K562 (cell line): ENCODE measurements around the gene PHLDB3. TPM values are rescaled to one million over a fixed set of nuclear protein-coding genes. Genes with fewer than 3 reads are reported as not detected.

Experiments used
- ATAC-seq: fragments of 200-7000 bp; cut with Tn5 transposase; 3 replicates; pipeline ENCODE4 v1.9.1; 2020; ENCODE audit warnings: moderate library complexity
- BruUV-seq: library from RNA; stranded (reverse); fragments of 400-500 nt; replicated peaks from 2 replicates; lab custom pipeline; 2021; lab: Mats Ljungman, UMichigan
- CTCF ChIA-PET: fragments of 300-600 bp; formaldehyde crosslinking; extraction: SDS; loops from one replicate; lab custom pipeline; 2021; ENCODE audit warnings: low intra/inter-chr PET ratio; lab: Yijun Ruan, JAX
- POLR2A ChIA-PET: fragments of 300-600, 350-650 bp; sonication (Branson Sonifier 250); formaldehyde crosslinking; extraction: SDS; loops from one replicate; lab custom pipeline; 2021; ENCODE audit warnings: antibody characterized with exemption, inconsistent platforms; lab: Yijun Ruan, JAX
- DNase-seq, 4 experiments: peaks; one replicate each; pipeline versions ENCODE4 v3.0.0 to v3.0.0-alpha.2; 2011 to 2018; ENCODE audit warnings: low spot score in 3 of 4, mixed read lengths in 3 of 4; ENCODE audit errors: extremely low read depth in 1 of 4
- FAIRE-seq: peaks from 2 replicates; lab custom pipeline; 2011; peaks lifted over from hg19 to GRCh38; lab: Jason Lieb, UNC
- H2AFZ ChIP-seq: 2 replicates; pipeline ENCODE4 v1.6.0; 2011; ENCODE audit warnings: low read depth, low read length, control low read depth, inconsistent platforms
- H3K27ac ChIP-seq: fragments of 200-600 bp; 3 replicates; pipeline ENCODE4 v1.8.0; 2011; ENCODE audit warnings: low read depth, mild to moderate bottlenecking, control low read depth, inconsistent platforms, low read length, moderate library complexity, mixed read lengths; ENCODE audit errors: extremely low read depth
- H3K27me3 ChIP-seq, 2 experiments: fragments of 300-600 bp in 1 of 2; 2 replicates in 1 of 2; 3 replicates in 1 of 2; pipeline versions ENCODE4 v1.6.0 to v1.8.0; 2011; ENCODE audit warnings: inconsistent platforms in 2 of 2, low read length in 2 of 2, mild to moderate bottlenecking in 1 of 2, mixed read lengths in 1 of 2, moderate library complexity in 1 of 2; ENCODE audit not compliant: control insufficient read depth in 2 of 2, insufficient read depth in 2 of 2
- H3K36me3 ChIP-seq: fragments of 300-600 bp; 3 replicates; pipeline ENCODE4 v1.8.0; 2011; ENCODE audit warnings: mild to moderate bottlenecking, low read length, inconsistent platforms; ENCODE audit not compliant: control insufficient read depth, insufficient read depth
- H3K4me1 ChIP-seq, 2 experiments: fragments of 200-600 bp in 1 of 2; replicated peaks in 1 of 2; 2 replicates in 1 of 2; 3 replicates in 1 of 2; pipeline versions ENCODE4 v1.5.1 to v1.8.0; 2011; ENCODE audit warnings: inconsistent platforms in 2 of 2, low read length in 2 of 2, mild to moderate bottlenecking in 1 of 2, mixed read lengths in 1 of 2, moderate library complexity in 1 of 2; ENCODE audit not compliant: control insufficient read depth in 2 of 2, insufficient read depth in 2 of 2
- H3K4me2 ChIP-seq: 2 replicates; pipeline ENCODE4 v1.6.1; 2011; ENCODE audit warnings: low read length, control low read depth, inconsistent platforms, mixed read lengths; ENCODE audit not compliant: insufficient read depth
- H3K4me3 ChIP-seq: fragments of 200-600 bp; sonication (generic), shearing (Covaris generic); 2 replicates; pipeline ENCODE4 v1.5.1; 2016; ENCODE audit warnings: control low read depth, inconsistent platforms
- H3K79me2 ChIP-seq: fragments of 200-600 bp; 3 replicates; pipeline ENCODE4 v1.8.0; 2011; ENCODE audit warnings: low read length, inconsistent platforms; ENCODE audit not compliant: control insufficient read depth, insufficient read depth
- H3K9ac ChIP-seq, 2 experiments: 2 replicates each; pipeline versions ENCODE4 v1.6.0 to v1.6.1; 2011; ENCODE audit warnings: low read depth in 2 of 2, low read length in 2 of 2, control low read depth in 1 of 2, inconsistent platforms in 1 of 2, mild to moderate bottlenecking in 1 of 2, mixed read lengths in 1 of 2; ENCODE audit not compliant: insufficient read depth in 1 of 2
- H3K9me1 ChIP-seq: one replicate; pipeline ENCODE4 v1.6.0; 2011; ENCODE audit warnings: inconsistent platforms, mild to moderate bottlenecking, low read length, moderate library complexity; ENCODE audit not compliant: control insufficient read depth, insufficient read depth
- H3K9me3 ChIP-seq: replicated peaks from 2 replicates; pipeline ENCODE4 v1.5.1; 2011; ENCODE audit warnings: low read depth, low read length, inconsistent platforms; ENCODE audit not compliant: control insufficient read depth, insufficient read depth
- H4K20me1 ChIP-seq: replicated peaks from 2 replicates; pipeline ENCODE4 v1.6.1; 2011; ENCODE audit warnings: low read length, inconsistent platforms, mixed read lengths; ENCODE audit not compliant: control insufficient read depth, insufficient read depth
- CBFA2T2 ChIP-seq: fragments of 450-650 bp; conservative IDR thresholded peaks from 2 replicates; pipeline ENCODE4 v1.6.1; 2017; ENCODE audit warnings: mild to moderate bottlenecking
- DPF2 ChIP-seq: fragments of 450-650 bp; IDR thresholded peaks from 2 replicates; pipeline ENCODE4 v1.6.1; 2016
- FOXK1 ChIP-seq: sonication (generic); formaldehyde crosslinking; IDR thresholded peaks from 2 replicates; pipeline ENCODE4 v1.8.0; 2022; ENCODE audit warnings: missing genetic modification reagents, mild to moderate bottlenecking, borderline replicate concordance
- KDM1A ChIP-seq, 2 experiments: fragments of 450-650 bp; IDR thresholded peaks; 2 replicates each; pipeline ENCODE4 v1.6.1; 2016; ENCODE audit warnings: mild to moderate bottlenecking in 2 of 2
- MTA1 ChIP-seq: fragments of 450-650 bp; IDR thresholded peaks from 2 replicates; pipeline ENCODE4 v1.6.1; 2017; ENCODE audit warnings: borderline replicate concordance
- NCOA2 ChIP-seq, 2 experiments: fragments of 450-650 bp; IDR thresholded peaks; 2 replicates each; pipeline ENCODE4 v1.6.1; 2018; ENCODE audit warnings: mild to moderate bottlenecking in 2 of 2, moderate library complexity in 1 of 2; ENCODE audit not compliant: partially characterized antibody in 2 of 2
- PHF21A ChIP-seq: fragments of 450-650 bp; IDR thresholded peaks from 2 replicates; pipeline ENCODE4 v1.6.1; 2017; ENCODE audit warnings: low read depth, borderline replicate concordance
- RFX5 ChIP-seq: IDR thresholded peaks from 2 replicates; pipeline ENCODE4 v1.6.1; 2011; ENCODE audit warnings: low read depth, mild to moderate bottlenecking, improper control_type of control experiment, low read length
- ZNF175 ChIP-seq: fragments of 200-800 bp; sonication (Bioruptor generic); IDR thresholded peaks from 2 replicates; pipeline ENCODE4 v1.6.1; 2016; ENCODE audit warnings: low read depth, mild to moderate bottlenecking, missing genetic modification characterization, missing compliant biosample characterization
- ZNF695 ChIP-seq: fragments of 450-650 bp; formaldehyde crosslinking; IDR thresholded peaks from 2 replicates; pipeline ENCODE4 v1.4.0; 2020; ENCODE audit warnings: mild to moderate bottlenecking, moderate library complexity
- WGBS: fragments of 100-300 bp; shearing (Covaris generic); methylation state at CpG from one replicate; pipeline ENCODE4 v1.1.6; 2016; ENCODE audit warnings: low coverage, mixed read lengths; ENCODE audit not compliant: insufficient coverage; ENCODE audit errors: missing lambda C conversion rate; 5-methylcytosine and 5-hydroxymethylcytosine counted together
- in situ Hi-C: fragments of 300-500 bp; cut with MboI; formaldehyde crosslinking; loops from 4 replicates; pipeline ENCODE4 v1.15.0; 2018; ENCODE audit warnings: inconsistent platforms, mixed read lengths
- intact Hi-C: fragments of 100-400 bp; cut with micrococcal nuclease; formaldehyde crosslinking; loops from 2 replicates; pipeline ENCODE4 v1.14.2; 2022
- polyA plus RNA-seq, 8 experiments: library from polyadenylated mRNA; depleted of rRNA in 4 of 8; stranded (reverse) in 5 of 8; unstranded in 3 of 8; fragments of >200 nt; fragmentation: Nextera tagmentation in 2 of 8; fragmentation: Illumina TruSeq in 1 of 8; extraction: Ambion mirVana in 2 of 8; extraction: Trizol in 1 of 8; gene quantifications; 2 replicates each; pipeline versions ENCODE4 v1.2.1 to v1.2.3, GENCODE V29; 2011 to 2014; ENCODE audit warnings: inconsistent platforms in 1 of 8, missing spikeins in 1 of 8
- total RNA-seq, 7 experiments: library from RNA; depleted of rRNA in 6 of 7; stranded (reverse); fragments of >200 nt in 6 of 7; fragmentation: Illumina TruSeq in 2 of 7; extraction: Trizol in 2 of 7; gene quantifications; 2 replicates each; pipeline versions ENCODE4 v1.2.1 to v1.2.3, GENCODE V29; 2011 to 2021; ENCODE audit warnings: low replicate concordance in 1 of 7
- TF ChIP-seq, protein P1 (sequence below): fragments of 450-650 bp; formaldehyde crosslinking; IDR thresholded peaks from 2 replicates; pipeline ENCODE4 v1.4.0; 2022; ENCODE audit warnings: missing genetic modification characterization
- TF ChIP-seq, protein P2 (sequence below): sonication (generic); formaldehyde crosslinking; IDR thresholded peaks from 2 replicates; pipeline ENCODE4 v1.8.1; 2023; ENCODE audit warnings: mild to moderate bottlenecking, missing genetic modification reagents
- TF ChIP-seq, protein P3 (sequence below): fragments of 250-450 bp; sonication (Bioruptor Pico); IDR thresholded peaks from 2 replicates; pipeline ENCODE4 v1.4.0; 2020; ENCODE audit warnings: mild to moderate bottlenecking, moderate library complexity
- TF ChIP-seq, protein P4 (sequence below): sonication (generic); formaldehyde crosslinking; IDR thresholded peaks from 2 replicates; pipeline ENCODE4 v1.8.0; 2022; ENCODE audit warnings: mild to moderate bottlenecking, low read depth, missing genetic modification reagents

The PHLDB3 gene
- total and polyA plus RNA-seq, 9 of the 15 experiments (the other 6 are each of a cell fraction or from before 2014, with no cell fraction given): 0.04 to 23.5 (median 3.9) TPM

DNA sequence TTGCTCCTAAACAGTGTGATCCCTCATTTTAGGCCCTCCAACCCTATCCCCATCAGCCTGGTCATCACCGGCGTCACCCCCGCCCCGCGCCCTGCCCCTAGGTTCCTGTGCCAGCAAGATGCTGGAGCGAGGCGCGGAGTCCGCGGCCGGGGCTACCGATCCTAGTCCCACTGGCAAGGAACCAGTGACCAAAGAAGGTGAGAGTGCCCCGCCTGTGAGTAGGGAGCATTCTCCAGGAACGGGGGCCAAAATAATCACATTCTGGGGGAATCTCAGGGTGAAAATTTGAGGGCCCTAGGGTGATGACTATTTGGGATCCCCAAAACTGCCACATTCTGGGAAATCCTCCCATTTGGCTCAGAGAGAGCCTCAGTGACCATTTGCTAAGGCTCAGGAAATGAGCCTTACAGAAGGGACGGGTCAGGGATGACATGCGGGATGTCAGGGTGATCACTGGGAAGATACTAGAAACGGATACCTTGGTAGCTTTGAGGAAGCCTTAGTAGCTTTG lies 29.8 kb upstream of the PHLDB3 start:
- Histone ChIP-seq H3K27ac (no peak overlapping the region), H3K9me1 (no peaks in the 10 kb centered on the region), H3K27me3 (no peaks in the 10 kb centered on the region), H3K36me3 (peaks cover 17% of the 10 kb centered on the region; the same call in 2 of the 3 replicates), H3K9me3 (no peaks in the 10 kb centered on the region; the same call in 1 of the 2 replicates), H3K4me3 (peak overlapping the region; percentile 7; the same call in 1 of the 2 replicates), H4K20me1 (no peaks in the 10 kb centered on the region; the same call in 1 of the 2 replicates), H3K79me2 (no peaks in the 10 kb centered on the region), H3K4me1 (peaks cover 5 to 35% of the 10 kb centered on the region in 2 experiments), H3K4me2 (peak overlapping the region; percentile 45; the same call in 1 of the 2 replicates), H3K9ac (peak overlapping the region in 1 of 2 experiments; percentile 21; a peak in 1 of 4 replicates), H2AFZ (no peak overlapping the region)
- POLR2A ChIA-PET: interaction anchor here (0.5 to 1.3 kb wide), 7 partner anchors 9 to 174 kb away, joined by 3 to 5 read pairs (median 3); no protein-coding TSS in a partner anchor
- BruUV-seq: no TSS peak
- FAIRE-seq (no peak), ATAC-seq (no peak), DNase-seq (no peak)
- intact Hi-C loops: loop anchor here (10.0 kb wide), 1 partner anchor 130 kb away; no protein-coding TSS in a partner anchor
- in situ Hi-C loops: no loop called here
- 26% methylated on average over 6 of the region's 17 CpGs for WGBS
- CTCF ChIA-PET: interaction anchor here (0.6 kb wide), 1 partner anchor 96 kb away, joined by 3 read pairs; no protein-coding TSS in a partner anchor
- TF ChIP-seq, protein P1, sequence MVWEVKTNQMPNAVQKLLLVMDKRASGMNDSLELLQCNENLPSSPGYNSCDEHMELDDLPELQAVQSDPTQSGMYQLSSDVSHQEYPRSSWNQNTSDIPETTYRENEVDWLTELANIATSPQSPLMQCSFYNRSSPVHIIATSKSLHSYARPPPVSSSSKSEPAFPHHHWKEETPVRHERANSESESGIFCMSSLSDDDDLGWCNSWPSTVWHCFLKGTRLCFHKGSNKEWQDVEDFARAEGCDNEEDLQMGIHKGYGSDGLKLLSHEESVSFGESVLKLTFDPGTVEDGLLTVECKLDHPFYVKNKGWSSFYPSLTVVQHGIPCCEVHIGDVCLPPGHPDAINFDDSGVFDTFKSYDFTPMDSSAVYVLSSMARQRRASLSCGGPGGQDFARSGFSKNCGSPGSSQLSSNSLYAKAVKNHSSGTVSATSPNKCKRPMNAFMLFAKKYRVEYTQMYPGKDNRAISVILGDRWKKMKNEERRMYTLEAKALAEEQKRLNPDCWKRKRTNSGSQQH: no peak
- TF ChIP-seq FOXK1 (CRISPR knock-in tag) (0 out of 2 replicates have a peak, but pooled peaks have one; percentile 16), DPF2 (no peak), MTA1 (no peak), ZNF175 (CRISPR knock-in tag) (no peak), NCOA2 (IDR thresholded peaks at IDR 0.05; ENCODE audit: partially characterized antibody in 2 of 2) (no peak), ZNF695 (CRISPR knock-in tag) (no peak), KDM1A (IDR thresholded peaks at IDR 0.05) (no peak), CBFA2T2 (no peak), PHF21A (no peak), RFX5 (no peak)
- TF ChIP-seq, protein P2, sequence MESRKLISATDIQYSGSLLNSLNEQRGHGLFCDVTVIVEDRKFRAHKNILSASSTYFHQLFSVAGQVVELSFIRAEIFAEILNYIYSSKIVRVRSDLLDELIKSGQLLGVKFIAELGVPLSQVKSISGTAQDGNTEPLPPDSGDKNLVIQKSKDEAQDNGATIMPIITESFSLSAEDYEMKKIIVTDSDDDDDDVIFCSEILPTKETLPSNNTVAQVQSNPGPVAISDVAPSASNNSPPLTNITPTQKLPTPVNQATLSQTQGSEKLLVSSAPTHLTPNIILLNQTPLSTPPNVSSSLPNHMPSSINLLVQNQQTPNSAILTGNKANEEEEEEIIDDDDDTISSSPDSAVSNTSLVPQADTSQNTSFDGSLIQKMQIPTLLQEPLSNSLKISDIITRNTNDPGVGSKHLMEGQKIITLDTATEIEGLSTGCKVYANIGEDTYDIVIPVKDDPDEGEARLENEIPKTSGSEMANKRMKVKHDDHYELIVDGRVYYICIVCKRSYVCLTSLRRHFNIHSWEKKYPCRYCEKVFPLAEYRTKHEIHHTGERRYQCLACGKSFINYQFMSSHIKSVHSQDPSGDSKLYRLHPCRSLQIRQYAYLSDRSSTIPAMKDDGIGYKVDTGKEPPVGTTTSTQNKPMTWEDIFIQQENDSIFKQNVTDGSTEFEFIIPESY (CRISPR knock-in tag): peak; percentile 67; the same call in 1 of the 2 replicates
- TF ChIP-seq, protein P3, sequence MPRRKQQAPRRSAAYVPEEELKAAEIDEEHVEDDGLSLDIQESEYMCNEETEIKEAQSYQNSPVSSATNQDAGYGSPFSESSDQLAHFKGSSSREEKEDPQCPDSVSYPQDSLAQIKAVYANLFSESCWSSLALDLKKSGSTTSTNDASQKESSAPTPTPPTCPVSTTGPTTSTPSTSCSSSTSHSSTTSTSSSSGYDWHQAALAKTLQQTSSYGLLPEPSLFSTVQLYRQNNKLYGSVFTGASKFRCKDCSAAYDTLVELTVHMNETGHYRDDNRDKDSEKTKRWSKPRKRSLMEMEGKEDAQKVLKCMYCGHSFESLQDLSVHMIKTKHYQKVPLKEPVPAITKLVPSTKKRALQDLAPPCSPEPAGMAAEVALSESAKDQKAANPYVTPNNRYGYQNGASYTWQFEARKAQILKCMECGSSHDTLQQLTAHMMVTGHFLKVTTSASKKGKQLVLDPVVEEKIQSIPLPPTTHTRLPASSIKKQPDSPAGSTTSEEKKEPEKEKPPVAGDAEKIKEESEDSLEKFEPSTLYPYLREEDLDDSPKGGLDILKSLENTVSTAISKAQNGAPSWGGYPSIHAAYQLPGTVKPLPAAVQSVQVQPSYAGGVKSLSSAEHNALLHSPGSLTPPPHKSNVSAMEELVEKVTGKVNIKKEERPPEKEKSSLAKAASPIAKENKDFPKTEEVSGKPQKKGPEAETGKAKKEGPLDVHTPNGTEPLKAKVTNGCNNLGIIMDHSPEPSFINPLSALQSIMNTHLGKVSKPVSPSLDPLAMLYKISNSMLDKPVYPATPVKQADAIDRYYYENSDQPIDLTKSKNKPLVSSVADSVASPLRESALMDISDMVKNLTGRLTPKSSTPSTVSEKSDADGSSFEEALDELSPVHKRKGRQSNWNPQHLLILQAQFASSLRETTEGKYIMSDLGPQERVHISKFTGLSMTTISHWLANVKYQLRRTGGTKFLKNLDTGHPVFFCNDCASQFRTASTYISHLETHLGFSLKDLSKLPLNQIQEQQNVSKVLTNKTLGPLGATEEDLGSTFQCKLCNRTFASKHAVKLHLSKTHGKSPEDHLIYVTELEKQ (CRISPR knock-in tag): no peak
- TF ChIP-seq, protein P4, sequence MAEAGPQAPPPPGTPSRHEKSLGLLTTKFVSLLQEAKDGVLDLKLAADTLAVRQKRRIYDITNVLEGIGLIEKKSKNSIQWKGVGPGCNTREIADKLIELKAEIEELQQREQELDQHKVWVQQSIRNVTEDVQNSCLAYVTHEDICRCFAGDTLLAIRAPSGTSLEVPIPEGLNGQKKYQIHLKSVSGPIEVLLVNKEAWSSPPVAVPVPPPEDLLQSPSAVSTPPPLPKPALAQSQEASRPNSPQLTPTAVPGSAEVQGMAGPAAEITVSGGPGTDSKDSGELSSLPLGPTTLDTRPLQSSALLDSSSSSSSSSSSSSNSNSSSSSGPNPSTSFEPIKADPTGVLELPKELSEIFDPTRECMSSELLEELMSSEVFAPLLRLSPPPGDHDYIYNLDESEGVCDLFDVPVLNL (CRISPR knock-in tag): 0 out of 2 replicates have a peak, but pooled peaks have one; percentile 21
